ENCODE data around the gene ZSCAN26.

ZSCAN26 gene

GRCh38 chr6:28239636-28240035 lies 27.3 kb upstream of the ZSCAN26 start:
- TF ChIP-seq CTCF (IDR thresholded peaks at IDR 0.05), result no peak
- H3K9me3 ChIP-seq, result no peaks in the 10 kb centered on the region
- no peak overlapping the region for H3K27ac ChIP-seq
- no peaks in the 10 kb centered on the region for H3K27me3 ChIP-seq
- H3K4me3 ChIP-seq, result no peak overlapping the region
- no peak for DNase-seq
- no peaks in the 10 kb centered on the region for H3K4me1 ChIP-seq
- H3K36me3 ChIP-seq, result peaks cover 11 to 12% (median 12%) of the 10 kb centered on the region in 3 donors
- intact Hi-C loops (cut with DNase I; ENCODE audit: low total_unique reads), result no loop called here

DNA sequence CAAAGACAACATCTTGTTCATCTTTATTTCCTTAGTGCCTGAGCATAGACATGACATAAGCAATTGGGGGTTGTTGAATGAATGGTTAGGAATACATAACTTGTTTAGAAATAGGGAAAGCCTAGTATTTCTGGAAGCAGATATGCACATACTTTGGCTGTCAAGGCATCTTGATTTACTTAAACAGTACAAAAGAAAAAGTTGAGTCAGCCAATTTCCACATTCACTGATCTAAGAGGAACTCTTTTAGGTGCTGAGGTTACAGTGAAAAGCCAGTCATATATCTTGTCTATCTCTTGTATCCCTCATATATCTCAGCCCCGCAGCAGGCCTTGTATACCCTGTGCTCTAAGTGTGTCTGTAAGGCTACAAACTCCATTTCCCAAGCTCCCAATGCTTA lies 26.5 kb upstream of the ZSCAN26 start:
- no peak overlapping the region for H3K27ac ChIP-seq
- intact Hi-C loops (cut with DNase I; ENCODE audit: low total_unique reads), result no loop called here
- no peaks in the 10 kb centered on the region for H3K27me3 ChIP-seq
- H3K36me3 ChIP-seq, result peaks cover 19 to 21% (median 19%) of the 10 kb centered on the region in 3 donors
- H3K9me3 ChIP-seq, result no peaks in the 10 kb centered on the region
- H3K4me3 ChIP-seq, result no peak overlapping the region
- no peak for DNase-seq
- TF ChIP-seq CTCF (IDR thresholded peaks at IDR 0.05), result no peak
- H3K4me1 ChIP-seq, result no peaks in the 10 kb centered on the region

DNA sequence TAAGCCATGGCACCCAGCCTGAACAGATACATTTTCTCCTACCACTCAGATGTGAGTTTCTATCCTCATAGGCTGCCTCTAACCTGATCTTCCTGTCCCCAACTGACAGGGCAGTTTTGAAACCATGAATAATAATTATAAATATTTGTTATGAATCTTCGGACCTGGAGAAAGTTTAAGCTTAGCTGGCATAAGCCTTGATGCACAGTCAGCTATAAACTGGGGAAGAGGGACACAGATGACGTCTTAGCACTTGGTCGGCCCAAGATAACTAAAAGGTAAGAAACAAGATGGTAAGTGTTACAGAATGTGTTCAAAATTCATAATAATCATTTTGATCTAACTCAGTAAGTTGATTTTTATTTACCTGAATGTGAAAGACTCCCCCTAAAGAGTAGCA lies 23.0 kb upstream of the ZSCAN26 start:
- Histone ChIP-seq H3K27ac (no peak overlapping the region), H3K9me3 (no peaks in the 10 kb centered on the region), H3K27me3 (no peaks in the 10 kb centered on the region), H3K4me1 (no peaks in the 10 kb centered on the region), H3K36me3 (peaks cover 34 to 54% (median 40%) of the 10 kb centered on the region in 3 donors), H3K4me3 (no peak overlapping the region)
- no peak for DNase-seq
- TF ChIP-seq CTCF (IDR thresholded peaks at IDR 0.05), result no peak
- intact Hi-C loops (cut with DNase I; ENCODE audit: low total_unique reads), result no loop called here

- no peak for DNase-seq
- H3K9me3 ChIP-seq, result no peaks in the 10 kb centered on the region
- intact Hi-C loops (cut with DNase I; ENCODE audit: low total_unique reads), result no loop called here
- peaks cover 34 to 57% (median 42%) of the 10 kb centered on the region in 3 donors for H3K36me3 ChIP-seq
- H3K4me3 ChIP-seq, result no peak overlapping the region
- TF ChIP-seq CTCF (IDR thresholded peaks at IDR 0.05), result no peak
- peaks cover 0 to 7% (median 0%) of the 10 kb centered on the region in 4 donors for H3K4me1 ChIP-seq
- no peak overlapping the region for H3K27ac ChIP-seq
- no peaks in the 10 kb centered on the region for H3K27me3 ChIP-seq
Observed at GRCh38 chr6:28245206-28245941, 21.6 kb upstream of the ZSCAN26 start.

GRCh38 chr6:28248916-28249315 lies 18.0 kb upstream of the ZSCAN26 start:
- H3K27me3 ChIP-seq, result no peaks in the 10 kb centered on the region
- no peak for TF ChIP-seq CTCF (IDR thresholded peaks at IDR 0.05)
- peaks cover 0 to 24% (median 16%) of the 10 kb centered on the region in 4 donors for H3K4me1 ChIP-seq
- intact Hi-C loops (cut with DNase I; ENCODE audit: low total_unique reads), result no loop called here
- no peak overlapping the region for H3K4me3 ChIP-seq
- H3K27ac ChIP-seq, result no peak overlapping the region
- H3K9me3 ChIP-seq, result no peaks in the 10 kb centered on the region
- H3K36me3 ChIP-seq, result peaks cover 34 to 52% (median 37%) of the 10 kb centered on the region in 3 donors
- DNase-seq, result no peak
